GM19468 (cell line): ENCODE data around the gene COL4A3.

Experiments used
- ATAC-seq: cut with Tn5 transposase; IDR thresholded peaks from one replicate; pipeline ENCODE4 v1.9.1; 2021; ENCODE audit warnings: mild to moderate bottlenecking, moderate library complexity, moderate number of reproducible peaks; ENCODE audit not compliant: unreplicated experiment; ENCODE audit errors: extremely low read depth

The COL4A3 gene

DNA sequence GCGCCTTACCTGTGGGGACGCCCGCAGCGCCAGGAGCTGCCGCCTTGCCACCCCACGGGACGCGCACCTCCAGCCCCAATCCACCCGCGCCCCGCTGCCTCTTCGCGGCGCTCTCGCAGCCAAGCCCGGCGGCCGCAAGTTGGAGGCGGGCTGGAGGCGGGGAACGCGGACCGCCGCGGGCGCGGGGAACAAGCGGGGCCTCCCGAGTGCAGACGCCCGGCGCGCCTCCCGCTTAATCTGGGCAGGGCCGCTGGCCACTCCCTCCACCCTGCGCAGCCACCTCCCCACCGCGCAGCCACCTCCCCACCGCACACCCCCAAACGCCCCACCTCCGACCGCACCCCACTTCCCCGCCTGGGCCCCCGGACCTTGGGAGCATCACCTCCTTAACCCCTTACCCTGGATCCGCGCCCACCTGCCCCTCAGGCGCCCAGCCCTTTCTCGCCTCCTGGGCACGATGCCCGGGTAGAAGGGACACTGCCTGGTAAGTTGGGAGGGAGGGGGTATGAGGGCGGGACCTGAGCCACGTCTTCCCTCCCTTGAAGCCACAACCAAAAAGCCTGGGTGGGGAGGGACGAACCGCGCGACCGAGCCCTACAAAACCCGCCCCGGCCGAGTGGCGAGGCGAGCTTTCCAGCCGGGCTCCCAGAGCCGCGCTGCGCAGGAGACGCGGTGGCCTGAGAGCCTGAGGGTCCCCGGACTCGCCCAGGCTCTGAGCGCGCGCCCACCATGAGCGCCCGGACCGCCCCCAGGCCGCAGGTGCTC, at the start of gene COL4A3, which contains the start of gene COL4A4:
Gene COL4A3, plus strand, starts transcription at position 627 of the 765 bp plus-strand sequence. Its CDS starts 103 bp downstream, at position 730.
Gene COL4A4, minus strand, starts transcription at position 208 of the 765 bp plus-strand sequence. CDS start 16,722 bp downstream, outside the sequence.
- peak; percentile 6 for ATAC-seq

DNA sequence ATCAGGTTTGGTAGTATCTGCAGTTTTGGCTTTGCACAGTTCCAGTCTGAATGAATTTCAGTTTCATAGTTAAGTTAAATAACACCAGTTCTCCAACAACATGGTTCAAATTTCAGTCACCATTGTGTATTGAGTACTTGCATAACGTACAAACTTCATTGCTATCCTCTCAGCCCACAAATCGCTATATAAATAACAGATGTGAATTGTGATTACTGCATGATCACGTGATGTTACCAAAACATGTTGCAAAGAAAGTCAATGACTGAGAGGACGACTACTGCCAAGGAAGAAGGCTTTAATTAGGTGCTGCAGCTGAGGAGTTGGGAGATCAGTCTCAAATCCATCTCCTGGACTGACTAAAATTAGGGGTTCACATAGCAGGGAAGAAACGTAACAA, 48.7 kb upstream of the COL4A3 start:
- no peak for ATAC-seq

DNA sequence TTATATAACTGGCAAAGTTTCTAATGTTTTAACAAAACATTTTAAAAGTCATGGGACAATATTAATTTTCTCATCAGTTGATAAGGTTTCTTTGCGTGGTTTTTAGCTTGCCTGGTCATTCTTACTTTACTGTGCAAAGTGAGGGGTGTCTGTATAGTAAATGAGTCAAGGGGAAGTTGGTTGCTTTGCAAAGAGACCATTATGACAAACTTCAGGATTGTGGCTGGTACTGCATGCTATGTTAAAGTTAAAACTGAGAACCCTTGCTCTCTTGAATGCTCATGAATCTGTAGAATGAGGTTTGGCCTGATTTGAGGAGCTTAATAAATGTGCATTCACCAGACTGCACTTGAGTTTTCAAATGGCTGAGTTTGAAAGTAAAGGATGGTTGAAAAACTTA, 47.4 kb upstream of the COL4A3 start:
- no peak for ATAC-seq

DNA sequence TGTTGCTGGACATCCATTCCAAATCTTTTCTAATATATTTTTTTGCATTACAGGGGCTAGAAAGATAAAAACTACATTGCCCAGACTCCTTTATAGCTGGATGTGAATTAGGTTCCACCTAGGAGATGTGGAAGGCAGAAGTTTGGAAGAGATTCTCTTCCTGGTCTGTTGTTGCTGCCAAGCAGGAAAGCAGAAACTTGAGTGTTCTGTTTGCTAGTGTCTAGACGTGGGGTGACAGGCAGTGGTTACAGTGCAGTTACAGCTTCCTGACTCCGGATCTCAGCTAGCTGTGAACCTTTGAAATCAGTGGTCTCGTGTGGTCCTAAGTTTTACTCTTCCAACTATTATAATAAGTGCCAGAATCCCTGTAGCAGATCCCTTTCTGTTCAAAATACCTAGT, 46.6 kb upstream of the COL4A3 start:
- ATAC-seq: no peak

DNA sequence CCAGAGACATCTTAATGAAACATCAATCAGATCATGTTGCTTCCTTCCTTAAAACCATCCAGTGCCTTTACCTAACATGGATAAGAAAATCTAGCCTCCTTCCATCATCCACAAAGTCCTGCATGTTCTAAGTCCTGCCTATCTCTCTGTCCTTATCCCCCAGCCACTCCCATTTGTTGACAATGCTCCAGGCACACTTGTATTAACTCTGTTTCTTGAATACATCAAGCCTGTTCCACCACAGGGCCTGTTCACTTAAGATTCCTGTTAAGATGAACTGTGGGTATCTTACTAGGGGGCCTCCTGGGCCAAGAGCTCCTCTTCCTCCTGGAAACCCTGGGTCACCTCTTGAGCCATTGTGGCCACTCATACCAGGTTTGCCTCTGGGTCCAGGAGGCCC, 46.1 kb upstream of the COL4A3 start:
- no peak for ATAC-seq

DNA sequence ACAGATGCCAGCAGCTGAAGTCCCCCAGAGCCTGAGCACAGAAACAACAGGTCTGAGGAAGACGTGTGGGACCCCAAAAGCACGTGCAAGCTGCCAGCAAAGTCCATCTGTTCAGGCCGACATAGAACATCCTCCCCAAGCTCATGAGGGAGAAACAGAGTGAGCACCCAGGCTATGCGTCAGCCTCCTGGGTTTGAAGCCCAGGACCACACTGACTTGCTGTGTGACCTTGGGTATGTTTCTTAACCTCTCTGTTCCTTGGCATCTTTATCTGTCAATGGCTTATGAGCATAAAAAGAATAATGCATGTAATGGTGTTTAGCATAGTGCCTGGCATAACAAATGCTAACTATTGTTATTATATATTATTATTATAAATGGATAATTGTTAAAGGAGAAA, 40.7 kb upstream of the COL4A3 start:
- no peak for ATAC-seq

DNA sequence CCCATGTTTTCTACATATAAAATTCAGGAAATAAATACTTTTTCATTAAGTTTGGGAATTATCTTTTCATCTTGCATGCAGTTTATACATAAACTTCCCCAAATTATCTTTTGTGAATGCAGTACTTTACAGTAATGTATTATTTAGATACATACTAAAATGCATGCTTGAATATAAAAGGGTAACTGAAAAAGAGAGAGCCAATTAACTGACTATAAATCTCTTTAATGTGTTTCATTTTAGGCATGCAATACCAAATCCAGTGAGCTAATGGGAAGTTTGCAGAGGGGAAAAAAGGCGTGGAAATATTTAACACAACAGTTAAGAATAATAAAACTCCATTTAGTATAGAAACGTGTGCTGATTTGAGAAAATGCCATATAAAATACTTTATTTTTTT, 39.6 kb upstream of the COL4A3 start:
- ATAC-seq: no peak

DNA sequence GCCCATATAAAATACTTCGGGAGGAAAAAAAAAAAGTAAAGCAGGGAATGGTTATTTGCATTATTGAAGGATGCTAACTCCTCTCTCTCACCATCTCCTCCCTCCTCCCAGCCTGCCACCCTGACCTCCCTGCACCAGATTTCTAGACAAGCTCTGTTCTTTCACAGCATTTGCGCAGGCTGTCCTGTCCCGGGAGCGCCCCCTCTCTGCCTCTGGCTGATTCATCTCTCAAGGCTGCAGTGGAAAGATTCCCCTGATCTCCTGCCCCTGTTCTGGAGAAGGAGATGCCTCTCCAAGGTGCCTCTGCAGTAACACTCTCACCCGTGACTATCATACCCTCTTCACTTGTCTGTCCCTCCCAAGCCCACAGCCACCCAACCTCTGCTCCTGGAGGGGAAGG, 38.9 kb upstream of the COL4A3 start:
- ATAC-seq: no peak

DNA sequence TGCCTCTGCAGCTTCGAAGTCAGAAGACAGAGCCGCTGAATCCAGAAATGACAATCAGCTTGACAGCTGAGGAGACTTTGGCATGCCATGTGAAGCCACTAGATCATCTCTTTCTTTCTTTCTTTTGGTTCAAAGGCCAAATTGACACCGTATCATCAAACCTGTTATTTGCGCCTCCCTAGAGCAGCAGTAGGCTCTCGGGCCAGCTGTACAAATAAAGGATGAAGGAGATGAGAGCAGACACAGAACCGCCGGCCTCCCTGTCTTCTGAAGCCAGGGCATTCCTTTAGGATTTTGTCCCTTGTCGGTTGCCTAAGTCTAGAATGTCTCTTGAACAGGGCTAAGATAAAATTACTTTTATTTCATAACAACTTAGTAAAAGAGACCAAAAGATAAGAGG, 37.2 kb upstream of the COL4A3 start:
- no peak for ATAC-seq

DNA sequence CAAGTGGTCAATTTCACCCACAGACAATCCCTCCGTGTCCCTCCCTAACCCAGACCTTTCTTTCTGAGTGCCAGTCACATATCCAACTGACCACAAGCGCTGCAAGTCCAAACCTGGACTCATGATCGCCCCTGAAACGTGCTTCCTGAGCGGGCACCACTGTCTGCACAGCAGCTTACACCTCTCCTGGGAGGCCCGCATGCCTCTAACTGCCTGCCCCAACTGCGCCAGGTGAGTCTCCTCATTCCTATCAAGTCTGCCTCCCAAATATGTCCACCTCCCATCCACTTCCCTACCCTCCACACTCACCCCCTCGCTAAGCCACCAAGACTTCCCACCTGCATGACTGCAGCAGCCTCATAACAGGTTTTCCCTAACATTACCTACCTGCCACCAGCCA, 33.8 kb upstream of the COL4A3 start:
- ATAC-seq: no peak

DNA sequence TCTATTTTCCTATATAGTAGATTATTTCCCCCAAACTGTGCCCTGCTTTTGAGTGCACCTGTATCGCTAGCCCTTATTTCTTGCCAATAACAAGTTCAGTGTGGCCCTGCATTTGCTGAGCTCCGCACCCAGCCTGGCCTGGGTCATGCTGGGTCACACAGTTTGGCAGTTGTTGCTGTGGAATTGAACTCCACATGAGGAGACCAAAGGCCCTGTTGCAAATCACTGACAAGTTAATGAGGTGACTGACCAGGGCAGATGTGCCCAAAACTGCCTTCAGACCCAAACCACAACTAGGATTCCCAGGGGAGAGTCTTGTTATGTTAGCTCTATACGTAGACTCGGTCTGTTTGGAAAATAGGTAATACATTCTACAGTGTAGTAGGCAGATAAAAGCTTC, 31.4 kb upstream of the COL4A3 start:
- no peak for ATAC-seq

DNA sequence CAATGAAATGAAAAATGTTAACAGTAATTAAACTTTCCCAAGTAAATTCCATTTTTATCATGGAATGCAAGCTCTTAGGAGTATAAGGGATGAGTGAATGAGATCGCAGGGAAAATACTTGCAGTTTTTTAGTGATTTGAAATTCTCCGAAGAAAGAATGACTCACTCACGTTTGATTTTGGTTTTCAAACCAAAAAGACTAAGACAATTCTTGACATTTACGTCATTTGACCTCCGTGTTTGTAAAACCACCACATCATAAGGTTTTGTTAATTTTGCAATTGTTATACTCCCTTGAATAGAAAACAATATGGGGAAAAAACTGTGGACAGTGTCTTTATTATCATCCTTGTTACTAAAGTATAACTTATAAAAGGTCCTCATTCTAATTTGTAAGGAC, 29.8 kb upstream of the COL4A3 start:
- no peak for ATAC-seq

DNA sequence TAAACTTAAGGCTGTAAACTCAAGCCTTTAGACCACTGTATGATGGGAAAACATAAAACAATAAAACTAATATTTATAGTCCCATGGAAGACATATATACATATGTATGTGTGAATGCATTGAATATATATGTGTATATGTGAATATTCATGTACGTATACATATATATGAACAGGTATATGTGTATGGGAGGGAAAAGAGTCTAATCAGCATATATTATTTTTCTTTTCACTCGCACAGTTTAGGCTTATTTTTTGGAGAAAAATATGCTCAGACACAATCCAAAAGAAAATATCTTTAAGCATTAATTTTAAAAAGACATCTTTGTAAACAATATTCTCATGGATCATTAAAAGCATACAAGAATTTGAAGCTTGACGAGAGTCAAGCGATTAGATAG, 23.1 kb upstream of the COL4A3 start:
- ATAC-seq: no peak

DNA sequence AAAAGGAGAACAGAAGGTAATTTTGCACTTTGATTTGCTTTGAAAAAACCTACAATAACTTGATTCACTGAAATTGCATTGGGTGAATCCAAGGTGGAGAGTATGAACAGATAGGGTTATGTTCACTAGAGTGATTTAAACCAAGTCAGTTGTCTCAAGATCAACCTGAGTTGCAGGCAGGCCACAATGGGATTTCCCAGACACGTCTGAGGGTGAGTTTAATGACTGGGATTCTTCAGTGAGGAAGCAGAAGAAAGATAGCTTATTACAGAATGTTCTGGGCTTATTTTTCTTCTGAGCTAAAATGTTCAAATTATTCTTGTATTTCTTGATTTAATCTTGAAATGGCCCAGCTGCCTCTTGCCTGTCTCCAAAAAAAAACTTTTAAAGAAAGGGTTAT, 20.5 kb upstream of the COL4A3 start:
- ATAC-seq: no peak

DNA sequence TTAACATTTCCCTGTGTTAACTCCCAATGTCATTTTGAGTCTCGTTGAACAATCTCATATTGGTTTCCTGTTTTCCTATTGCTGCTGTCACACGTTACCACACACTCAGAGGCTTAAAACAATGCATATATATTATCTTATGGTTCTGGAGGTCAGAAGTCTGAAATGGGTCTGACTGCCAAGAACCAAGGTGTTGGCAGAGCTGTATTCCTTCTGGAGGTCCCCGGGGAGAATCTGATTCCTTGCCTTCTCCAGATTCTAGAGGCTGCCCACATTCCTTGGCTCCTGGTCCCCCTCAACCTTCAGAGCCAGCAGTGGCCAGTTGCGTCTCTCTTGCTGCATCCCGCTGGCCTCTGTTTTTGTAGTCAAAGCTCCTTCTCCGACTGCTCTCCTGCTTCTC, 18.0 kb upstream of the COL4A3 start:
- ATAC-seq: no peak

DNA sequence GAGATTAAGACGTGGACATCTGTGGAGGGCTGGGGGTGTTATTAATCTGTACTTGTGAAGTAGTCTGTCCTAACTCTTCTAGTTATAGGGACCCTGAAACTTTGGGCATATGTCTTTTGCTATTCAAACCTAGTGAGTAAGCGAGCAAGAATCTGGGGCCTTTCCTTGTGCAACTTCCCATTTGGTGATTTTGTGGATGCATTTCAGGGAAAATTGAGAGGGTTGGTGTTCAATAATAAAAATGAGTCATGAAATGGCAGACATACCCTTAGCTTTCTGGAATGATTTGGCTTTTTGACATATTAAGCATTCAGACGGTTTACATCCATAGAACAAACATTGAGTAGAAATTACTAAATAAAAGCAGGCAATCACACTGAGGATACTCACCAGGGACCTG, 17.4 kb upstream of the COL4A3 start:
- no peak for ATAC-seq

DNA sequence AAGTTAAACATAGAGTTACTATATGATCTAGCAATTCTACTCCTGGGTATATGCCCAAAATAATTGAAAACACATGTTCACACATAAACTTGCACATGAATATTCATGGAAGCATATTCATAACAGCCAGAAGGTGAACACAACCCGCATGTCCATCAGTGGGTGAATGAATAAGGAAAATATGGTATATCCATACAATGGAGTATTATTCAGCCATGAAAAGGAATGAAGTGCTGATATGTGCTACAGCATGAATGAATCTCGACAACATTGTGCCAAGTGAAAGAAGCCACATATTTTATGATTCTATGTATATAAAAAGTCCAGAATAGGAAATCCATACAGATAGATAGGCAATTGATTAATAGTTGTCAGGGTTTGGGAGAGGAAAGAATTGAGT, 16.3 kb upstream of the COL4A3 start:
- no peak for ATAC-seq

DNA sequence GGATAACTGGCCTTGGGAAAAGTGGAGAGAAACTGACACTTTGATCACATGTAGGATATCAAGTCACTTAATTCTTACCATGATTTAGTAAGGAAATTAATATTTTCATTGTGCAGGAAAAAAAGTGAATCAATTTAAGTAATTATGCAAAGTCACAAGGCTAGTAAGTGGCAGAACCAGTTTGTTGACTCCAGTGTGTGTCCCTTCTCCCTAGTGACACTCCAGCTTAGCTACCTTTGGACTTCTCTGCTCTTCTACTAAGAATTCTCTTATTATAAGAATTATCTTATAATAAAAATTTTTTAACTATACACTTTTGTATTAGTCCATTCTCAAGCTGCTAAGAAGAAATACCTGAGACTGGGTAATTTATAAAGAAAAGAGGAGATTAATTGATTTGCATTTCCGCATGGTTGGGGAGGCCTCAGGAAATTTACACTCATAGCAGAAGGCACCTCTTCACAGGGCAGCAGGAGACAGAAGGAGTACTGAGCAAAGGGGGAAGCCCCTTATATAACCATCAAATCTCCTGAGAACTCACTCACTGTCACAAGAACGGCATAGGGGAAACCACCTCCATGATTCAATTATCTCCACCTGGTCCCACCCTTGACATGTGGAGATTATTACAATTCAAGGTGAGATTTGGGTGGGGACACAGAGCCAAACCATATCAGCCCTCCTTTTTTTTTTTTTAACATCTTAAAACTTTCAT, 14.0 kb upstream of the COL4A3 start:
- no peak for ATAC-seq

DNA sequence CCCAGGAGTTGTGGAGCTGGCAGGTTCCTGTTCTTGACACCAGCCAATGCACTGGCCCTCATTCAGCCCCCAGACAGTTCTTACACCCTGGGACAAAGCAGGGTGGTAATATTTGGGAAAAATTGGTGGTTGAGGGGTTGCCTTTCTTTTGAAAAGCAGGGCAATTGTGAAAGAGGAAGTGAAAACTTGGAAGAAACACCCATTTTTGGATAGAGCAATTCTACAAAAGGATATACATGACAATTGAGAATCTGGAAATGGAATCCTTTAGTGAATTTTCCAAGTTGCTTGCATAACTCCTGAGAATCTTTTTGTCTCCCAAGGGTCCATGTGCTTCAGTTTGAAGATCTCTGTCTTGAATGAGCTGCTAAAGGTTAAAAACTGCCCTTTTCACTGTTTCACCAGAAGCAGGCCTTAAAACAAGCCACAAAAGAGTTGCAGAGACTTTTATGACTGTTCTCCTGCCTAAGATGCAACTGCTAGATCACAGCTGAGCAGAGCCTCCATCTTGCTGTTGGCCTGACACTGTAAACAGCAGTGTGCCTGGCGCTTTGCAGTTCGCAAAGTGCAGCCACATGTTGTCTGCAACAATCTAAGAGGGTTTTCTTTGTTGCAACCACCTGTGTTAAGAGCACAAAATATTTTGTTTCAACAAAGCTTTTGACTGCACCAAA, 12.2 kb upstream of the COL4A3 start:
- no peak for ATAC-seq

DNA sequence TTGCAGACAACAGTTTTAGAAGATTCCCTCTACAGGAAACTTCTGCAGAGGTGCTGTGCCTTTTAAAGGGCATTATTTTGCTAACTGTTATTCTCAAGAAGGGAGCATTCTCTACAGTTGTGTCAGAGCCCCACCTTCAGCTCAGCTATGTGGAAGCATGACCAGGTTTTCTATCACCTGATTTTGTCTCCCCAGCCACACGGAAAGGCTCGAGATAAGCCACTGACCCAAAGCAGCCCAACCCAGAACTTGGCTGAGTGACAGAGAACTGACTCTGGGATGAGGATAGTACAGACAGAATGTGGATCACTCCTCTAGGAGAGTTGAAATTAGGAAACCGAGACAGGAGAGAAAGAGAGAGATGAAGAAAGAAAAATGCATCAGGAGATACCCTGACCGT, 11.1 kb upstream of the COL4A3 start:
- no peak for ATAC-seq

DNA sequence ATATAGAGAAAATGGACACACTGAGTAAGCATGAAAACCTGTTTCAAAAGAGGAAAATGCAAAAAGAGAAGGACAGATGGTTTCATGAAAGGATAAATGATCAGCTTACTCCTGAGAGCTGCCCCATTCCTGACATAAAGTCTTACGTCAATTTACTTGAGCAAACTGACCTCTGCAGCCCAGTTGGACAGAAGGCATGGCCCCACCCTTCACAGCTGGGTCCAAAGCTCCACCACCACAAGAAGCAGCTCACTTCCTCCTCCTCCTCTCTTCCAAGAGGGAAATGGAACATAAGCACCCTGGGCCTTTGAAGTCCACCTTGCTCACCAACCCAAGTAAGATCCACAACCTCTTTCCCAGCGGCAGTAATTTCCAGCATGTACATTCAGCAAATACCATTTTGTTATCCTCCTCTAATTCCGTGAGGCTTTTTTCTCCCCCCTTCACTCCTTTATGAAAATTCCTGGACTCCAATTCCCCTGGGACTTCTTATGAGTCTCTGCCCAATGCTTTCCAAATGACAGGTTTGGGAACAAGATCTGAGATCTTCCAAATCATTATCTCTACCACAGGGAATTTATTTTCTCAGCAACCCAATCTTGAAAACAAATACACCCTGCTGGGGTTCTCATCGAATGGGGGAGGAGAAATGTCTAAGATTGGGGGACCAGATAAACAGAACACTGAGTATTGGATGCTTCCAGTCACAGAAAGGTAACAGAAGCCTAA, 10.5 kb upstream of the COL4A3 start:
- ATAC-seq: no peak
